Keratinocyte (primary cell): ENCODE measurements around the gene ASB15. TPM values are rescaled to one million over a fixed set of nuclear protein-coding genes. Genes with fewer than 3 reads are reported as not detected.

Experiments
- DNase-seq: peaks from one replicate; pipeline ENCODE4 v3.0.0-alpha.2; 2011; ENCODE audit warnings: low read depth, missing footprints, low spot score
- FAIRE-seq: peaks from 2 replicates; lab custom pipeline; 2011; peaks lifted over from hg19 to GRCh38; lab: Jason Lieb, UNC
- H2AFZ ChIP-seq: 2 replicates; pipeline ENCODE4 v1.6.0; 2012; ENCODE audit warnings: low read length, control low read depth, inconsistent platforms; ENCODE audit not compliant: control insufficient read depth
- H3K27ac ChIP-seq: 2 replicates; pipeline ENCODE4 v1.5.1; 2011; ENCODE audit warnings: low read length; ENCODE audit not compliant: control insufficient read depth, insufficient read depth
- H3K27me3 ChIP-seq: 3 replicates; pipeline ENCODE4 v1.6.0; 2011; ENCODE audit warnings: low read length; ENCODE audit not compliant: control insufficient read depth, insufficient read depth; ENCODE audit errors: extremely low read depth
- H3K36me3 ChIP-seq, 2 experiments: 2 replicates in 1 of 2; 3 replicates in 1 of 2; pipeline ENCODE4 v1.5.1; 2011; ENCODE audit warnings: low read length in 2 of 2, mild to moderate bottlenecking in 1 of 2; ENCODE audit not compliant: control insufficient read depth in 2 of 2, insufficient read depth in 2 of 2; ENCODE audit errors: extremely low read depth in 1 of 2
- H3K4me1 ChIP-seq: 3 replicates; pipeline ENCODE4 v1.5.1; 2011; ENCODE audit warnings: low read length; ENCODE audit not compliant: control insufficient read depth, insufficient read depth; ENCODE audit errors: extremely low read depth
- H3K4me2 ChIP-seq: 3 replicates; pipeline ENCODE4 v1.6.0; 2011; ENCODE audit warnings: low read depth, low read length; ENCODE audit not compliant: control insufficient read depth, insufficient read depth; ENCODE audit errors: extremely low read depth
- H3K4me3 ChIP-seq, 3 experiments: fragments of 200-600 bp in 1 of 3; sonication (generic) in 1 of 3; 2 replicates in 2 of 3; 3 replicates in 1 of 3; pipeline ENCODE4 v1.5.1; 2011 to 2016; ENCODE audit warnings: low read length in 3 of 3, mild to moderate bottlenecking in 3 of 3, control low read depth in 2 of 3, inconsistent platforms in 1 of 3, low read depth in 1 of 3, mixed read lengths in 1 of 3, mixed run types in 1 of 3, moderate library complexity in 1 of 3; ENCODE audit not compliant: control insufficient read depth in 2 of 3, insufficient read depth in 2 of 3; ENCODE audit errors: extremely low read depth in 1 of 3
- H3K79me2 ChIP-seq: 2 replicates; pipeline ENCODE4 v1.6.0; 2012; ENCODE audit warnings: low read length; ENCODE audit not compliant: control insufficient read depth, insufficient read depth
- H3K9ac ChIP-seq: 3 replicates; pipeline ENCODE4 v1.6.0; 2011; ENCODE audit warnings: low read length; ENCODE audit not compliant: control insufficient read depth, insufficient read depth; ENCODE audit errors: extremely low read depth
- H3K9me1 ChIP-seq: 3 replicates; pipeline ENCODE4 v1.6.0; 2011; ENCODE audit warnings: low read length; ENCODE audit not compliant: control insufficient read depth, insufficient read depth; ENCODE audit errors: extremely low read depth
- H3K9me3 ChIP-seq: 2 replicates; pipeline ENCODE4 v1.5.1; 2012; ENCODE audit warnings: low read depth, low read length; ENCODE audit not compliant: control insufficient read depth
- H4K20me1 ChIP-seq: 3 replicates; pipeline ENCODE4 v1.6.0; 2011; ENCODE audit warnings: low read length; ENCODE audit not compliant: control insufficient read depth, insufficient read depth; ENCODE audit errors: extremely low read depth
- CTCF ChIP-seq, 3 experiments: IDR thresholded peaks in 1 of 3; conservative IDR thresholded peaks in 1 of 3; optimal IDR thresholded peaks in 1 of 3; 2 replicates in 2 of 3; 3 replicates in 1 of 3; pipeline versions ENCODE3 to v1.5.1; 2011; ENCODE audit warnings: low read length in 3 of 3, mild to moderate bottlenecking in 3 of 3, moderate library complexity in 2 of 3, control low read depth in 1 of 3, inconsistent platforms in 1 of 3; ENCODE audit not compliant: insufficient read depth in 2 of 3; ENCODE audit errors: extremely low read depth in 1 of 3
- EZH2 ChIP-seq: IDR thresholded peaks from one replicate; pipeline ENCODE4 v1.6.1; 2012; ENCODE audit warnings: inconsistent platforms, mild to moderate bottlenecking, low read length, moderate library complexity
- dilution Hi-C: fragments of 300-500 bp; cut with MboI; formaldehyde crosslinking; loops from one replicate; pipeline ENCODE4 v1.7.0; 2020; ENCODE audit warnings: low sequenced_read_pairs; ENCODE audit not compliant: extremely low pct_ligation_motif_present
- polyA plus RNA-seq, 5 experiments: library from polyadenylated mRNA; depleted of rRNA in 3 of 5; stranded (reverse) in 3 of 5; stranded (forward) in 1 of 5; unstranded in 1 of 5; fragments of >200 nt; gene quantifications; 1 replicate in 1 of 5; 2 replicates in 3 of 5; 3 replicates in 1 of 5; pipeline versions ENCODE4 v1.2.1 to v1.2.3, GENCODE V29; 2011 to 2012; ENCODE audit warnings: missing spikeins in 2 of 5, low read depth in 1 of 5, low replicate concordance in 1 of 5

The ASB15 gene
- polyA plus RNA-seq, 1 donor (not counting 4 experiments of a cell fraction or from before 2014, with no cell fraction given) = not detected

- no peak overlapping the region for H3K27ac ChIP-seq
- H3K36me3 ChIP-seq = no peaks in the 10 kb centered on the region
- H3K4me2 ChIP-seq = no peak overlapping the region
- H3K9me3 ChIP-seq = no peaks in the 10 kb centered on the region
- H3K9ac ChIP-seq = no peak overlapping the region
- H3K4me1 ChIP-seq = peaks cover under 1% of the 10 kb centered on the region
- DNase-seq = no peak
- no peaks in the 10 kb centered on the region for H4K20me1 ChIP-seq
- H3K9me1 ChIP-seq = no peaks in the 10 kb centered on the region
- H3K79me2 ChIP-seq = no peaks in the 10 kb centered on the region
- no peak for FAIRE-seq
- TF ChIP-seq CTCF (optimal IDR thresholded peaks at IDR 0.05 in 1 of 3, IDR thresholded peaks at IDR 0.05 in 1 of 3, conservative IDR thresholded peaks at IDR 0.05 in 1 of 3; ENCODE audit: extremely low read depth in 1 of 3, insufficient read depth in 2 of 3, low read length in 3 of 3) (no peak), EZH2 (no peak)
- no peak overlapping the region for H3K4me3 ChIP-seq
- dilution Hi-C loops = no loop called here
- H2AFZ ChIP-seq = no peak overlapping the region
- H3K27me3 ChIP-seq = no peaks in the 10 kb centered on the region
Measured at GRCh38 chr7:123627851-123628250, 26.2 kb downstream of the ASB15 start.

GRCh38 chr7:123628829-123629228 is 27.2 kb downstream of the ASB15 start:
- Histone ChIP-seq H3K4me3 (no peak overlapping the region), H3K27me3 (no peaks in the 10 kb centered on the region), H3K9ac (no peak overlapping the region), H3K9me3 (no peaks in the 10 kb centered on the region), H3K79me2 (no peaks in the 10 kb centered on the region), H4K20me1 (no peaks in the 10 kb centered on the region), H2AFZ (no peak overlapping the region), H3K27ac (no peak overlapping the region), H3K36me3 (no peaks in the 10 kb centered on the region), H3K9me1 (no peaks in the 10 kb centered on the region), H3K4me1 (peaks cover 10% of the 10 kb centered on the region), H3K4me2 (no peak overlapping the region)
- DNase-seq (no peak), FAIRE-seq (no peak)
- TF ChIP-seq EZH2 = no peak
- no peak for TF ChIP-seq CTCF (optimal IDR thresholded peaks at IDR 0.05 in 1 of 3, IDR thresholded peaks at IDR 0.05 in 1 of 3, conservative IDR thresholded peaks at IDR 0.05 in 1 of 3; ENCODE audit: extremely low read depth in 1 of 3, insufficient read depth in 2 of 3, low read length in 3 of 3)
- dilution Hi-C loops = no loop called here
